GM19372 (cell line): ENCODE results near the gene KLHDC4.
"Not testable (repeated sequence)": the region's sequence is repeated elsewhere in the genome, so short reads cannot be mapped to it uniquely, and the experiment has no call there.

Experiments used
- ATAC-seq: cut with Tn5 transposase; IDR thresholded peaks from one replicate; pipeline ENCODE4 v1.9.1; 2021; ENCODE audit warnings: mild to moderate bottlenecking, low read depth, moderate library complexity; ENCODE audit not compliant: unreplicated experiment

Gene KLHDC4

GRCh38 chr16:87722590-87723225 is 43.1 kb downstream of the KLHDC4 start:
- ATAC-seq = no peak

- no peak for ATAC-seq
Measured at GRCh38 chr16:87721622-87722585, 43.9 kb downstream of the KLHDC4 start.

DNA sequence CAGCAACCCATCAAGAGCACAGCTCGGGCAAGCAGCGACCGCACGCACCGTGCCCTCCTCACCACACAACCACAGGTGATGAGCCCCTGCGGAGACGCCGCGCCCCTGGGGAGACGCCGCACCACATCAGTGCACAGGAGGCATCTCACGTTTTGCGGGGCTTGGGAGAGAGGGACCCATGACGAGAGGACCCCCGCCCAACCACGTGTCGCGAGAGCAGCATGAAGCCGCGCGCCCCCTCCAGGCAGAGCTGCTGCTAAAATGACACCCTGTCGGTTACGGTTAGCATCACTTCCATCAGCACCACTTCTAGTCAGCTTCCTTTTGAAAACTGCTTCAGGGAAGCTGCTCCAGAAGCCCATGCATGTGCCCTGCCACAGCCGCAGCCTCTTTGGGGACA is 45.3 kb downstream of the KLHDC4 start:
- ATAC-seq = no peak

- not testable (repeated sequence) for ATAC-seq
Measured at GRCh38 chr16:87718831-87719230, 47.0 kb downstream of the KLHDC4 start.

- no peak for ATAC-seq
Measured at GRCh38 chr16:87715658-87716057, 50.1 kb downstream of the KLHDC4 start.

DNA sequence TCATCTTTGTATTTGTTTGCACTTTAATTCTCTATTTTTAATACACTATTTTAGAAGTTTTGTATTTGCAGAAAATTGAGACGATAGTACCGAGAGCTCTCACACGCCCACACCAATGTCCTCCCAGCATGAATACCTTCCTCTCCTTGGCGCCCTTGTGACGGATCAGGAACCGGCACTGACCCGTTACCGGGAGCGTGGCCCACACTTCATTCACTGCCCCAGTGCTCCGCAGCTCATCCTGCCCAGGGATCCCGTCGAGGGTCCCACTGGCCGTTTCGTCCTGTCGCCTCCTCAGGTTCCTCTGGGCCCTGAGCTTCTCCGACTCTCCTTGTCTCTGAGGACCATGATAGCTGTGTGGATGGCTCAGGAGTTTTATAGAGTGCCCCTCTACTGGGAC is 50.6 kb downstream of the KLHDC4 start:
- ATAC-seq = no peak

DNA sequence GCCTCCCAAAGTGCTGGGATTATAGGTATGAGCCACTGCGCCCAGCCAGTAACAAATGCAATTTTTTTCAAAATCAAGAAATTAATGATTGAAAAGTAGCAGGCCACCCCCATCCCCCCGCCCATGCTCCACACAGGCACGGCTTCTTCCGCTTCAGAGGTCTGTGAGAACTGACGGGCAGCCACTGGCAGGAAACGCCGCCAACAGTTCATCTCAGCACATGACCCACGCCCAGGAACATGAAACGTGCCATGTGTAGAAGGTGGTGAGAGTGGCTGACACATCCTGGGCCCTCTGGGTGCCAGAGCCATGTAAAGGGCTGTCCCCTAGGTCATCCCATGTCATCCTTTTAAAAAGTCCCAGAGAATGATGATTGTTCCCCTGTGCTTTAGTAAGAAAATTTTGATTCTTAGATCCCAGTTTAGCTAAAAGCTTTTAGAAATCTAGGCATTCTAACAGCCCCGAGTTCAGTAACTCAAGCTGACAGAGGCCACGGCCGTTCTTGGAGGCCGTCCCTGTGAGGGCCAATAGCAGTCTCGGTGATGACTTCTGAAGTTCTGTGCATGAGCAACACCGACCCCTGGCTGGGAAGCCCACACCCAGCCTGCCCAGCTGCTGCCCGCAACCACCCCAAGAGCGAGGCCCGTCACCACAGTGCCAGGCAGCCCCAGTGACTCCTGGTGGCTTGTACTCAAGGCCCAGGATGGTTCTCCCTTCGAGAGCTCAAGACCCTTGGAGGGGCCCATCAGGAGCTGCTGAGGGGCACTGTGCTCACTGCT is 52.1 kb downstream of the KLHDC4 start:
- ATAC-seq = no peak

DNA sequence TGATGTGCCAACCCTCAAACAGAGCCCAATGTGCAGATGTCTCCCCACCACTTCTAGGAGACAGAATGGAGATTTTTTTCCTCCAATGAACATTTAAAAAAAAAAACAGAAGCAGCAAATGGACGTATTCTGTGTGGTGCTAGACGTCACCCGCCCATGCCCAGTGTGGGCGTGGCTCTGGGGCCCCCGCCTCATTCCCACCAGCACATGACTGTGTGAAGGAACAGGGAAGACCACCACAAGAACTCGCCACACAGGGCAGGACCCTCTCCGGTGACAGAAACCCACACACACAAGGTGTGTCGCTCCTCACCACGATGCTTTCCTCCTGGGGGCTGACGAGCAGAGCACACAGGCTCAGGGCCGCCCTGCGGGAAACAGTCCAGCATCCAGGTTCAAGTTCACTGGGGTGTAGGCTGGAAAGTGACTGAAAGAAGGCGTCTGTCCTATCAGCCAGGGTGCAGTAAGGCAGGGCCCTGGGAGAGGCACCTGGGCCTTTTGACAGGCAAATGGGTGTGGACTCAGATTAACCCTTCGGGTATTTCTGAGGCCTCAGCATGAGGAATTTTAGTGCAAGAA is 53.5 kb downstream of the KLHDC4 start:
- no peak for ATAC-seq

DNA sequence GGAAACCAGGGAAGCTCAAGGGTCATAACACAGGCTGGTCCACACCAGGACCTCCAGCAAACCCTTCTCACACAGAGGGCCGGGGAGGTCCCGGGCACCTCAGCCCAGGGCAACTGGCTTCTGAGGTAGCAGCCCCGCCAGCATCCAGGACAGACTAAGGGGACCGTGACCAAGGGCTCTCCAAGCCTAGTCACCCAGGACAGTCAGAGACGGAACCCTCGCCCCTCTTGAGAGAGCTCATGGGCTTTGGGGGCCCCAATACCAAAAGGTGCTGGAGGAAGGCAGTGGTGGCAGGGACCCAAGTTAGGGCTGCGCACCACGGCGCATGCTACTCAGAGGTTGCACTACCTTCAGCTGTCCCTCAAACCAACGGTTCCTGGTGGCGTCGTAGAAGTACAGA is 54.9 kb downstream of the KLHDC4 start:
- no peak for ATAC-seq

DNA sequence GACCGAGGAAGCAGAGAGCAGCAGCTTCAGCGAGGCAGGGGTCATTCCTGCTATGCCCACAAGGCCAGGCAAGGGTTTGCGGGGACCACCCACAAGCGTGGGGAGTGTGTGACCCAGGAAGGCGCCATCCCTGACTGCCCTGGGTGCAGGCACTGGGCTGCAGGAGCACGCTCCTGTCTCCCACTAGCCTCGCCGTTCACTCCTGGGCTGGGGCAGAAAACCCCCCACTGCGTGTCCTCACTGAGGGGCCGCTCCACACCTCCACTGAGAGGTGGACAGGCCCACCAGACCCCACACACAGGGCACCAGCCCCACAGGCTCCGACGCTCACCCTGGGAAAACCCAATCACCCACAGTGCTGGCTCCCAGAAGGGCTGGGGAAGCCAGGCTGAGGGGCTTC is 56.1 kb downstream of the KLHDC4 start:
- ATAC-seq = no peak

DNA sequence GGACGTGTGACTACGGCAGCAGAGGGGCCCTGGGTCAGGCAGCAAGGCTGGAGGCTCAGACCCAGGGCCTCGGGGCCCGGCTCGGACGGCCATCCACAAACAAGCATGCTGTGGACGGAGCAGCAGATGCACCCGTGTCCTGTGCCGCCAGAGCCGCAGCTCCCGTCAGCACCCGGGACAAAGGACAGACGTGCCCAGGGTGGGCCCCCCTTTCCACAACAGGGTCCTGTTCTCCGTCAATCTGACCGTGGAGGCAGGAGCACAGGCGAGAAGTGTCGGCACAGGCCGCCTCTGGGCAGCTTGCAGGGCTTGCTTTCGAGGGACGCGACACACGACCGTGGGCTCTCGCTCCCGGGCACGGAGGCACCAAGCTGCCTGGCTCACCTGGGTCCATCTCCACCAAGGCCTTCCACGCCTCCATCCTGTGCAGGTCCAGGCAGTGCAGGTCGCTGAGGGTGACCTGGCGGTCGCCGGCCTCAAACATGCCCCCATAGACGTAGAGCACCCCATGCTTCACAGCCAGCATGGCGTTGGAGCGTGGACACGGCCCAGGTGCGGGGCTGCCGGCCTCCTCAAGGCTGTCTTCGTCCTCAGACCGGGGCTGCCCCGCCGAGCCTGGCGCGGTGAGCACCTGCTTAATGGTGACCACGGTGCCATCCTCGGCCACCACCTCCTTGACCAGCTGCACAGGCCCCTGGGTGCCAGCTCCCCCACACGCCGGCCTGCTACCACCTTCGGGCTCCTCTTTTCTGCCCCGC is 56.7 kb downstream of the KLHDC4 start:
- no peak for ATAC-seq

- no peak for ATAC-seq
Measured at GRCh38 chr16:87707714-87708580, 57.8 kb downstream of the KLHDC4 start.

- ATAC-seq = no peak
Measured at GRCh38 chr16:87707097-87707496, 58.7 kb downstream of the KLHDC4 start.

GRCh38 chr16:87706278-87707000 is 59.3 kb downstream of the KLHDC4 start:
- no peak for ATAC-seq

- no peak for ATAC-seq
Measured at GRCh38 chr16:87705771-87706277, 60.0 kb downstream of the KLHDC4 start.

GRCh38 chr16:87704754-87705353 is 60.9 kb downstream of the KLHDC4 start:
- ATAC-seq = no peak

DNA sequence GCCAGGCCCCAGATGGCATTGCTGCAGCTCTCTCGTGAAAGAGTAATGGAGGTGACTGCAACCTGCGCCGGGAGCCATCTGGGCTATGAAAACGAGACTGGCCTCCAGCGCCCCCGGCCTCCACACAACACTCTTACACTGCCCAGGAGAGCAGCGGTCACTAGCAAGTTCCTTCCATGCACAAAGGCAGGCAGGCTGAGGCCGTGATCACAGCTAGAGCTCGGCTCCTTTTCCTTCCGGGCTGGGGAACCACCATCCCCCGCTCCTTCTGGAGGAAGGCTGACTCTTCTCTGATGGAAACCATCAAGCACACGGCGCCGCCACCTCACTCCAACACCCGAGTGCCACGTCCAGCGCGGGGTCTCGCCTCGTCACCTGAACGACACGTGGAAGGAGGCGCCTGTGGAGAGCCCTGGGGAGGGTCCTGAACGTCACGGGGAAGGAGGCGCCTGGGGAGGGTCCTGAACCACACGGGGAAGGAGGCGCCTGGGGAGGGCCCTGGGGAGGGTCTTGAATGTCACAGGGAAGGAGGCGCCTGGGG is 61.9 kb downstream of the KLHDC4 start:
- ATAC-seq = no peak

GRCh38 chr16:87703071-87703470 is 62.7 kb downstream of the KLHDC4 start:
- ATAC-seq = no peak
